Pancreas (tissue), 10 donors: ENCODE measurements around the gene CHIC1. TPM values are rescaled to one million over a fixed set of nuclear protein-coding genes. Genes with fewer than 3 reads are reported as not detected.
A peak's percentile ranks its signal among the peaks of the same experiment; 100 is the strongest.

Experiments used
- ATAC-seq, 4 donors: fragments of 200-7000 bp; cut with Tn5 transposase; one replicate each; pipeline versions ENCODE4 v1.8.0 to v1.9.1; 2020; ENCODE audit warnings: mild to moderate bottlenecking in 4 of 4, moderate library complexity in 4 of 4
- DNase-seq, 6 donors: peaks; one replicate each; pipeline ENCODE4 v3.0.0-alpha.2; 2020
- FAIRE-seq: peaks from 2 replicates; lab custom pipeline; 2012; peaks lifted over from hg19 to GRCh38; lab: Jason Lieb, UNC
- H3K27ac ChIP-seq, 4 donors: fragments of 200-600 bp; sonication (generic); 1 replicate in 3 of 4; 2 replicates in 1 of 4; pipeline versions ENCODE4 v1.5.0 to v1.8.0; 2020
- H3K27me3 ChIP-seq, 4 donors: fragments of 200-600 bp; one replicate each; pipeline ENCODE4 v1.8.0; 2021
- H3K36me3 ChIP-seq, 3 donors: fragments of 200-600 bp; sonication (generic) in 1 of 3; one replicate each; pipeline versions ENCODE4 v1.5.0 to v1.8.0; 2020 to 2021
- H3K4me1 ChIP-seq, 3 donors: fragments of 200-600 bp; one replicate each; pipeline ENCODE4 v1.8.0; 2021
- H3K4me3 ChIP-seq, 4 donors: fragments of 200-600 bp; sonication (generic) in 2 of 4; one replicate each; pipeline versions ENCODE4 v1.5.0 to v1.8.0; 2020 to 2021
- H3K9me3 ChIP-seq, 4 donors: fragments of 200-600 bp; one replicate each; pipeline ENCODE4 v1.8.0; 2021
- CTCF ChIP-seq, 4 donors: fragments of 200-600 bp; sonication (generic) in 3 of 4; IDR thresholded peaks; one replicate each; pipeline versions ENCODE4 v1.5.0 to v1.8.0; 2021; ENCODE audit warnings: antibody characterized with exemption in 4 of 4
- WGBS, 2 donors: extraction: QIAGEN DNeasy Blood & Tissue Kit; methylation state at CpG; one replicate each; pipeline ENCODE4 v1.1.7; 2013; 5-methylcytosine and 5-hydroxymethylcytosine counted together
- intact Hi-C, 3 donors: fragments of 100-400 bp; cut with DNase I; formaldehyde crosslinking; loops; one replicate each; pipeline versions ENCODE4 v1.11.1 to v1.14.2; 2022
- polyA plus RNA-seq, 2 donors: library from polyadenylated mRNA; stranded (reverse); fragments of 200-250 nt; gene quantifications; one replicate each; pipeline ENCODE4 v1.2.3, GENCODE V29; 2013
- total RNA-seq, 6 donors: library from RNA; stranded (reverse); fragmentation: NEBNext Ultra II Directional in 4 of 6; extraction: Animal tissue kit (Norgen Biotek cat#: 25700) in 4 of 6; gene quantifications; one replicate each; pipeline versions ENCODE4 v1.2.1 to v1.2.4, GENCODE V29; 2021 to 2023
- donor health status: healthy with polysubstance abuse.
- donor health status: DM: no; HTN: no; CAD: no; lungs with moderate emphysema.
- donor health status: DM: no; HTN: no; CAD: no.
- donor health status: control.
- donor health status: control.
- donor health status: Bipolar disorder and iron deficiency.
- donor health status: DM: yes; HTN: yes; CAD: no.
- donor health status: DM: no; HTN: no; CAD: no.
- donor health status: DM: no; HTN: no; CAD: no.
- donor health status: DM: yes; HTN: yes; CAD: no.

Gene CHIC1
- total and polyA plus RNA-seq, 8 donors, result 1.7 to 4.3 (median 3.1) TPM

- FAIRE-seq, result no peak
Observed at GRCh38 chrX:73556159-73556558, 6.8 kb upstream of the CHIC1 start.

GRCh38 chrX:73561801-73562200 lies 1.2 kb upstream of the CHIC1 start:
- intact Hi-C loops, result no loop called here
- FAIRE-seq (peak; percentile 43), ATAC-seq (no peak), DNase-seq (no peak)
- no peaks in the 10 kb centered on the region for H3K27me3 ChIP-seq
- H3K4me1 ChIP-seq, result peaks cover 0 to 3% (median 0%) of the 10 kb centered on the region in 3 donors
- no peak for TF ChIP-seq CTCF (IDR thresholded peaks at IDR 0.05)
- H3K9me3 ChIP-seq, result no peaks in the 10 kb centered on the region
- H3K27ac ChIP-seq, result no peak overlapping the region
- H3K4me3 ChIP-seq, result no peak overlapping the region
- H3K36me3 ChIP-seq, result no peaks in the 10 kb centered on the region
- WGBS, 2 donors, result 11 to 18% methylated on average over 3 of the region's 3 CpGs

More at GRCh38 chrX:73556159-73556558, 6.8 kb upstream of the CHIC1 start:
- no peaks in the 10 kb centered on the region for H3K4me1 ChIP-seq
- no peaks in the 10 kb centered on the region for H3K36me3 ChIP-seq
- DNase-seq, result no peak
- H3K27me3 ChIP-seq, result peaks cover 0 to 3% (median 0%) of the 10 kb centered on the region in 4 donors
- no peak for ATAC-seq
- H3K9me3 ChIP-seq, result no peaks in the 10 kb centered on the region
- TF ChIP-seq CTCF (IDR thresholded peaks at IDR 0.05), result no peak
- no peak overlapping the region for H3K27ac ChIP-seq
- intact Hi-C loops, result no loop called here
- H3K4me3 ChIP-seq, result no peak overlapping the region

DNA sequence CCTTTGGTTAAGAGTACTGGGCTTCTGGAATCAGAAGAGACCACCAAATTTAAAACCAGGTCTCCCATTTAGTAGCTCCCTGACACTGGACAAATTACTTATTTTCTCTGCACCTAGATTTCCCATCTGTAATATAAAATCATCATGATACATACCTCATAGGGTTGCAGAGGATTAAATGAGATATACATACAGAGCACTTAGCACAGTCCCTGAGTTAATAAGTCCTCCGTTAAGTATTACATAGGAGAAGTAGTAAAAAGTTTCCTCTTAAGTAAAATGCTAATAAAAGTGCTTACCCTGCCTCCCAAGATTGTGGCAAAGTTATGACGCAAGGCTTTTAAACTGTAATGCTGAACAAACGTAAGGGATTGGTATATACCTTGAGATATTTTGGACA lies 539 bp upstream of the CHIC1 start:
- H3K9me3 ChIP-seq, result no peaks in the 10 kb centered on the region
- no peaks in the 10 kb centered on the region for H3K27me3 ChIP-seq
- no peak for TF ChIP-seq CTCF (IDR thresholded peaks at IDR 0.05)
- DNase-seq (no peak), ATAC-seq (peak; percentile 15 to 45 (median 26)), FAIRE-seq (no peak)
- WGBS, 2 donors, result 0 to 33% methylated on average over 3 of the region's 3 CpGs
- H3K36me3 ChIP-seq, result no peaks in the 10 kb centered on the region
- peak overlapping the region; percentile 29 to 55 (median 40) for H3K4me3 ChIP-seq
- peak overlapping the region in 1 of 4 donors; percentile 61 for H3K27ac ChIP-seq
- H3K4me1 ChIP-seq, result peaks cover 0 to 3% (median 0%) of the 10 kb centered on the region in 3 donors
- intact Hi-C loops, result no loop called here

- Histone ChIP-seq H3K9me3 (no peaks in the 10 kb centered on the region), H3K36me3 (no peaks in the 10 kb centered on the region), H3K27ac (peak overlapping the region in 2 of 4 donors; percentile 37 to 61), H3K27me3 (peaks cover 0 to 3% (median 0%) of the 10 kb centered on the region in 4 donors), H3K4me3 (peak overlapping the region; percentile 29 to 55 (median 40)), H3K4me1 (peaks cover 0 to 3% (median 0%) of the 10 kb centered on the region in 3 donors)
- TF ChIP-seq CTCF (IDR thresholded peaks at IDR 0.05), result no peak
- WGBS, 2 donors, result 0 to 13% methylated on average over 3 of the region's 3 CpGs
- intact Hi-C loops, result no loop called here
- ATAC-seq (peak in 3 of 4 donors; percentile 52 to 67 (median 53)), DNase-seq (no peak), FAIRE-seq (no peak)
Observed at GRCh38 chrX:73563738-73564068, 706 bp downstream of the CHIC1 start.

DNA sequence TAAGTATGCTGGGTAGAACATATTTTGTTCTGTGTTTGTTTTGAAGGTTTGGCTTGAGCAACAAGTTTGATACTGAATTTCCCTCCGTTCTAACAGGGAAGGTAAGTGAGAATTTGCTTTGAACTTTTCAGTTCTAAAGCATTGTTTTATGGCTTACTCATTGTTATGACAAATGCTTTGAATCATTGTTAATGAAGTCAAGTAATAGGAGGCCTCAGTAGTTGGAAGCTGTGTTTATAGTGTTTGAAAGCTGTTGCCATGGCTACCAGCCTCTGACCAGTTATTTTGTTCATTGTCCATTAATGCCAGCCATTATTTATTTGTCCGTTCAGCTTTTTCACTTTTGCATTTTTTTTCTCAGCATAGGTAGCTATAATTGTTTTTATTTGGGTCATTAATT lies 14.4 kb downstream of the CHIC1 start:
- intact Hi-C loops, result no loop called here
- H3K27me3 ChIP-seq, result peaks cover 0 to 4% (median 0%) of the 10 kb centered on the region in 4 donors
- H3K4me1 ChIP-seq, result no peaks in the 10 kb centered on the region
- DNase-seq (no peak), ATAC-seq (peak in 2 of 4 donors; percentile 17 to 37), FAIRE-seq (no peak)
- no peak overlapping the region for H3K4me3 ChIP-seq
- H3K36me3 ChIP-seq, result no peaks in the 10 kb centered on the region
- H3K27ac ChIP-seq, result no peak overlapping the region
- no peaks in the 10 kb centered on the region for H3K9me3 ChIP-seq
- 40 to 65% methylated on average over 2 of the region's 2 CpGs for WGBS, 2 donors
- TF ChIP-seq CTCF (IDR thresholded peaks at IDR 0.05), result no peak
